Measurements from ENCODE around the gene BCAP29. TPM values are rescaled to one million over a fixed set of nuclear protein-coding genes. Genes with fewer than 3 reads are reported as not detected.
"Not testable (repeated sequence)": the region's sequence is repeated elsewhere in the genome, so short reads cannot be mapped to it uniquely, and the experiment has no call there.

Gene BCAP29, protein sequence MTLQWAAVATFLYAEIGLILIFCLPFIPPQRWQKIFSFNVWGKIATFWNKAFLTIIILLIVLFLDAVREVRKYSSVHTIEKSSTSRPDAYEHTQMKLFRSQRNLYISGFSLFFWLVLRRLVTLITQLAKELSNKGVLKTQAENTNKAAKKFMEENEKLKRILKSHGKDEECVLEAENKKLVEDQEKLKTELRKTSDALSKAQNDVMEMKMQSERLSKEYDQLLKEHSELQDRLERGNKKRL
- total RNA-seq (40.8 and 64.7 TPM in 2 replicates), polyA plus RNA-seq (68.5 and 79.7 TPM in 2 replicates), polyA minus RNA-seq (ENCODE audit: low replicate concordance) (2.7 and 5.1 TPM in 2 replicates)
- 54.0 and 72.0 TPM in 2 replicates for polyA plus RNA-seq (2012)

DNA sequence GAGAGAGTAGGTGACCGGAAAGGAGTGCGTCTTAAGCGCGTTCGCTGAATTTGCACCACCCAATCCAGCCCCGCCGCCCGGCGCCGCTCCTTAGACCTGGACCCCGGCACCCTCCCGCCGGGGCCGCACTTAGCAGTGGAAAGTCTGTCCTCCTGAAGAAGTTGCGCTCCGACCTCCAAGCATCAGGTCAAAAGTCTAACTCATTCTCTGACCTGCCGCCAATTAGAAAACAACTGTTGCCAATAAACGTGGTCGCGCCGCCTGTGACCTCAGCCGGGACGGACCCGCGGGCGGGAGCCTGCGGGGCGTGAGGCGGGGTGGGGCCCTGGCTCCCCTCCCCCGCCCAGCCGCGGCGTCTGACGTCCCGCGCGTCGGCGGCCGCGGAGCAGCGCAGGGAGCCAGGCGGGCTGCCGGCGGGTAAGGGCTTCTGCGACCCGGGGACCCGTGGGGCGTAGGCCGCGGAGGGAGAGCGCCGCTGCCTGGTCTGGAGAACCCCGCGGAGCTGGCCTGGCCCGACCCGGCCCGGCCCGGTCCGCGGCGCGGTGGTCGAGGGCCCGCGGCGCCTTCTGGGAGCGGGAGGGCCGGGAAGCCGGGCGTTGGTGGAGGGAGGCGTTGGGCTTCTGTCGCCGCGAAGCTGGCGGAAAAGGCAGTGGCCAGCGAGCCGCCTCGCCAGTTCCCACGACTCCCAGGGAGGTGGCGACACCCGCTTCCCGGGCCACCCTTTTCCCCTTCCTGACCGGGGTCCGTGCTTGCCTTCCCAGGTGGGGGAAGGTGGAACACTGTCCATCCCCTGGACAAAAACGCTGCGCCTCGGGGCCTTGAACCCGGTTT is at the start of gene BCAP29:
TSS of gene BCAP29 (plus strand) at position 362 of the 831 bp plus-strand sequence. CDS start 527 bp downstream, outside the sequence.
- Histone ChIP-seq H3K9me3 (ENCODE audit: control insufficient read depth, insufficient read depth, low read depth, low read length) (no peaks in the 10 kb centered on the region), H2AFZ (ENCODE audit: low read length) (peak within 1 kb of the TSS; percentile 97), H3K27ac (ENCODE audit: insufficient read depth, low read length) (peak within 1 kb of the TSS; percentile 88), H3K36me3 (ENCODE audit: control insufficient read depth, insufficient read depth, low read length) (peaks cover 2% of the 10 kb centered on the region), H3K4me1 (ENCODE audit: control insufficient read depth, extremely low read depth, insufficient read depth, low read length) (no peaks in the 10 kb centered on the region), H3K79me2 (ENCODE audit: control insufficient read depth, insufficient read depth, low read length) (peaks cover 24% of the 10 kb centered on the region), H3K4me2 (ENCODE audit: extremely low read depth, insufficient read depth, low read length) (peak within 1 kb of the TSS; percentile 91), H3K4me3 (replicated peaks in 1 of 4; ENCODE audit: control extremely low read depth in 1 of 4, insufficient read depth in 1 of 4, low read depth in 3 of 4, low read length in 4 of 4) (peak within 1 kb of the TSS; percentile 86 to 93 (median 90)), H3K9ac (ENCODE audit: insufficient read depth, low read length) (peak within 1 kb of the TSS; percentile 90), H3K27me3 (ENCODE audit: control insufficient read depth, insufficient read depth, low read length) (no peaks in the 10 kb centered on the region), H4K20me1 (ENCODE audit: control insufficient read depth, extremely low read depth, insufficient read depth, low read length) (no peaks in the 10 kb centered on the region)
- peak; percentile 47 to 61 for DNase-seq (ENCODE audit: low read depth in 2 of 2)
- TF ChIP-seq, protein P1, sequence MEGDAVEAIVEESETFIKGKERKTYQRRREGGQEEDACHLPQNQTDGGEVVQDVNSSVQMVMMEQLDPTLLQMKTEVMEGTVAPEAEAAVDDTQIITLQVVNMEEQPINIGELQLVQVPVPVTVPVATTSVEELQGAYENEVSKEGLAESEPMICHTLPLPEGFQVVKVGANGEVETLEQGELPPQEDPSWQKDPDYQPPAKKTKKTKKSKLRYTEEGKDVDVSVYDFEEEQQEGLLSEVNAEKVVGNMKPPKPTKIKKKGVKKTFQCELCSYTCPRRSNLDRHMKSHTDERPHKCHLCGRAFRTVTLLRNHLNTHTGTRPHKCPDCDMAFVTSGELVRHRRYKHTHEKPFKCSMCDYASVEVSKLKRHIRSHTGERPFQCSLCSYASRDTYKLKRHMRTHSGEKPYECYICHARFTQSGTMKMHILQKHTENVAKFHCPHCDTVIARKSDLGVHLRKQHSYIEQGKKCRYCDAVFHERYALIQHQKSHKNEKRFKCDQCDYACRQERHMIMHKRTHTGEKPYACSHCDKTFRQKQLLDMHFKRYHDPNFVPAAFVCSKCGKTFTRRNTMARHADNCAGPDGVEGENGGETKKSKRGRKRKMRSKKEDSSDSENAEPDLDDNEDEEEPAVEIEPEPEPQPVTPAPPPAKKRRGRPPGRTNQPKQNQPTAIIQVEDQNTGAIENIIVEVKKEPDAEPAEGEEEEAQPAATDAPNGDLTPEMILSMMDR (conservative IDR thresholded peaks at IDR 0.05 in 1 of 2, IDR thresholded peaks at IDR 0.05 in 1 of 2; ENCODE audit: low read depth in 1 of 2, low read length in 2 of 2): no peak
- no peak for TF ChIP-seq EZH2 (IDR thresholded peaks at IDR 0.05; ENCODE audit: low read length, missing control alignments)

DNA sequence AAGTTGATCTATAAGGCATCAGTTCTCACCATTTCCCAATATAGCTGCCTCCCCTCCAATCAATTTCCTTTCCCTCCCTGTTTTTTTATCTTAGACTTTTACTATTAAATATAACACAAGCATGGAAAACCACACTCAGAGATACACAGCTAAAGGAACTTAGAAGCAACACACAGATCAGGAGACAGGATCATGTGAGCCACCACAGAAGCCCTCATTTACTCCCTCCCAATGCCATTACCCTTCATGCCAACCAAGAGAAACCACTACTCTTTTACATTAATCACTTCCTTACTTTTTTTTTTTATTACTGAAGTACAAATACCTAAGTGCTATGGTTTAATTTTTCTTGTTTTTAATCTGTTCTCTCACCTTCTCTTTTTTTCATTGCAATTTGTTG is 49.3 kb upstream of the BCAP29 start:
- no peak for DNase-seq (ENCODE audit: low read depth in 2 of 2)

DNA sequence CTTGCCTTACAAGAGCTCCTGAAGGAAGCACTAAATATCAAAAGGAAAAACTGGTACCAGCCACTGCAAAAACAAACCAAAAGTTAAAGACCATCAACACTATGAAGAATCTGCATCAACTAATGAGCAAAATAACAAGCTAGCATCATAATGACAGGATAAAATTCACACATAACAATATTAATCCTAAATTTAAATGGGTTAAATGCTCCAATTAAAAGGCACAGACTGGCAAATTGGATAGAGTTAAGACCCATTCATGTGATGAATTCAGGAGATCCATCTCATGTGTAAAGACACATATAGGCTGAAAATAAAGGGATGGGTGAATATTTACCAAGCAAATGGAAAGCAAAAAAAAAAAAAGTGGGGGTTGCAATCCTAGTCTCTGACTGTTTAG is 45.9 kb upstream of the BCAP29 start:
- no peak for DNase-seq (ENCODE audit: low read depth in 2 of 2)
- Histone ChIP-seq H3K9ac (ENCODE audit: insufficient read depth, low read length) (no peak overlapping the region), H3K4me1 (ENCODE audit: control insufficient read depth, extremely low read depth, insufficient read depth, low read length) (no peaks in the 10 kb centered on the region), H3K79me2 (ENCODE audit: control insufficient read depth, insufficient read depth, low read length) (no peaks in the 10 kb centered on the region), H2AFZ (ENCODE audit: low read length) (no peak overlapping the region), H3K9me3 (ENCODE audit: control insufficient read depth, insufficient read depth, low read depth, low read length) (no peaks in the 10 kb centered on the region), H3K27me3 (ENCODE audit: control insufficient read depth, insufficient read depth, low read length) (no peaks in the 10 kb centered on the region), H3K27ac (ENCODE audit: insufficient read depth, low read length) (no peak overlapping the region), H3K4me3 (replicated peaks in 1 of 4; ENCODE audit: control extremely low read depth in 1 of 4, insufficient read depth in 1 of 4, low read depth in 3 of 4, low read length in 4 of 4) (no peak overlapping the region), H3K4me2 (ENCODE audit: extremely low read depth, insufficient read depth, low read length) (no peak overlapping the region), H4K20me1 (ENCODE audit: control insufficient read depth, extremely low read depth, insufficient read depth, low read length) (no peaks in the 10 kb centered on the region), H3K36me3 (ENCODE audit: control insufficient read depth, insufficient read depth, low read length) (no peaks in the 10 kb centered on the region)
- no peak for TF ChIP-seq EZH2 (IDR thresholded peaks at IDR 0.05; ENCODE audit: low read length, missing control alignments)
- TF ChIP-seq, protein P1 (conservative IDR thresholded peaks at IDR 0.05 in 1 of 2, IDR thresholded peaks at IDR 0.05 in 1 of 2; ENCODE audit: low read depth in 1 of 2, low read length in 2 of 2): no peak

More for the DNA sequence above, 49.3 kb upstream of the BCAP29 start:
- Histone ChIP-seq H3K9ac (ENCODE audit: insufficient read depth, low read length) (no peak overlapping the region), H3K4me2 (ENCODE audit: extremely low read depth, insufficient read depth, low read length) (no peak overlapping the region), H3K4me1 (ENCODE audit: control insufficient read depth, extremely low read depth, insufficient read depth, low read length) (no peaks in the 10 kb centered on the region), H3K9me3 (ENCODE audit: control insufficient read depth, insufficient read depth, low read depth, low read length) (no peaks in the 10 kb centered on the region), H3K27me3 (ENCODE audit: control insufficient read depth, insufficient read depth, low read length) (no peaks in the 10 kb centered on the region), H3K4me3 (replicated peaks in 1 of 4; ENCODE audit: control extremely low read depth in 1 of 4, insufficient read depth in 1 of 4, low read depth in 3 of 4, low read length in 4 of 4) (no peak overlapping the region), H2AFZ (ENCODE audit: low read length) (no peak overlapping the region), H3K79me2 (ENCODE audit: control insufficient read depth, insufficient read depth, low read length) (no peaks in the 10 kb centered on the region), H3K36me3 (ENCODE audit: control insufficient read depth, insufficient read depth, low read length) (no peaks in the 10 kb centered on the region), H3K27ac (ENCODE audit: insufficient read depth, low read length) (no peak overlapping the region), H4K20me1 (ENCODE audit: control insufficient read depth, extremely low read depth, insufficient read depth, low read length) (no peaks in the 10 kb centered on the region)
- TF ChIP-seq EZH2 (IDR thresholded peaks at IDR 0.05; ENCODE audit: low read length, missing control alignments): no peak
- TF ChIP-seq, protein P1 (conservative IDR thresholded peaks at IDR 0.05 in 1 of 2, IDR thresholded peaks at IDR 0.05 in 1 of 2; ENCODE audit: low read depth in 1 of 2, low read length in 2 of 2): no peak

DNA sequence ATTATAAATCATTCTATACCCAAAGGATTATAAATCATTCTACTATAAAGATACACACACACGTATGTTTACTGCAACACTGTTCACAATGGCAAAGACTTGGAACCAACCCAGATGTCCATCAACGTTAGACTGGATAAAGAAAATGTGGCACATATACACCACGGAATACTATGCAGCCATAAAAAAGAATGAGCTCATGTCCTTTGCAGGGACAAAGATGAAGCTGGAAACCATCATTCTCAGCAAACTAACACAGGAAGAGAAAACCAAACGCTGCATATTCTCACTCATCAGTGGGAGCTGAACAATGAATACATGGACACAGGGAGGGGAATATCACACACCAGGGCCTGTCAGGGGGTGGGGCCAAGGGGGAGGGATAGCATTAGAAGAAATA is 42.8 kb upstream of the BCAP29 start:
- not testable (repeated sequence) for H4K20me1 ChIP-seq (ENCODE audit: control insufficient read depth, extremely low read depth, insufficient read depth, low read length); H3K36me3 ChIP-seq (ENCODE audit: control insufficient read depth, insufficient read depth, low read length); H3K4me2 ChIP-seq (ENCODE audit: extremely low read depth, insufficient read depth, low read length); H3K79me2 ChIP-seq (ENCODE audit: control insufficient read depth, insufficient read depth, low read length); H3K9ac ChIP-seq (ENCODE audit: insufficient read depth, low read length); H2AFZ ChIP-seq (ENCODE audit: low read length); DNase-seq (ENCODE audit: low read depth in 2 of 2); H3K9me3 ChIP-seq (ENCODE audit: control insufficient read depth, insufficient read depth, low read depth, low read length); H3K4me3 ChIP-seq (replicated peaks in 1 of 4; ENCODE audit: control extremely low read depth in 1 of 4, insufficient read depth in 1 of 4, low read depth in 3 of 4, low read length in 4 of 4); H3K4me1 ChIP-seq (ENCODE audit: control insufficient read depth, extremely low read depth, insufficient read depth, low read length); H3K27ac ChIP-seq (ENCODE audit: insufficient read depth, low read length); H3K27me3 ChIP-seq (ENCODE audit: control insufficient read depth, insufficient read depth, low read length)

All from fibroblast of lung (primary cell).